Effector memory CD8-positive, alpha-beta T cell (primary cell): Measurements from ENCODE around the gene UTY.
A peak's percentile ranks its signal among the peaks of the same experiment; 100 is the strongest.

Experiments
- ATAC-seq: fragments of 150-1000 bp; cut with Tn5 transposase; replicated peaks from 2 replicates; pipeline ENCODE4 v1.10.0; 2021; ENCODE audit warnings: mild to moderate bottlenecking, moderate library complexity
- DNase-seq, 3 experiments: peaks; one replicate each; pipeline ENCODE4 v3.0.0; 2021
- H3K27ac Mint-ChIP-seq, 2 donors: one replicate each; pipeline ENCODE4 v1.8.0; 2022; ENCODE audit warnings: mild to moderate bottlenecking in 2 of 2, mixed read lengths in 2 of 2, moderate library complexity in 2 of 2
- H3K27me3 Mint-ChIP-seq, 2 donors: one replicate each; pipeline ENCODE4 v1.8.0; 2022; ENCODE audit warnings: mixed read lengths in 2 of 2
- H3K36me3 Mint-ChIP-seq: one replicate; pipeline ENCODE4 v1.8.0; 2022; ENCODE audit warnings: mild to moderate bottlenecking, moderate library complexity, mixed read lengths; ENCODE audit not compliant: insufficient read depth
- H3K4me1 Mint-ChIP-seq, 2 donors: one replicate each; pipeline ENCODE4 v1.8.0; 2022; ENCODE audit warnings: low read depth in 2 of 2, mixed read lengths in 2 of 2
- H3K4me3 Mint-ChIP-seq, 2 donors: one replicate each; pipeline ENCODE4 v1.8.0; 2022; ENCODE audit warnings: mild to moderate bottlenecking in 2 of 2, mixed read lengths in 2 of 2, moderate library complexity in 2 of 2
- H3K9me3 Mint-ChIP-seq, 2 donors: one replicate each; pipeline ENCODE4 v1.8.0; 2022; ENCODE audit warnings: mixed read lengths in 2 of 2

Gene UTY

GRCh38 chrY:13370245-13370644 is 109.6 kb downstream of the UTY start:
- ATAC-seq (no peak), DNase-seq (no peak)
- Mint-ChIP-seq H3K9me3 (no peaks in the 10 kb centered on the region), H3K4me1 (peaks cover 5 to 31% of the 10 kb centered on the region in 2 donors), H3K27ac (peak overlapping the region; percentile 79 to 86), H3K27me3 (no peaks in the 10 kb centered on the region), H3K4me3 (peak overlapping the region; percentile 70 to 79), H3K36me3 (peaks cover 27% of the 10 kb centered on the region)

GRCh38 chrY:13368513-13368845 is 111.4 kb downstream of the UTY start:
- Mint-ChIP-seq H3K36me3 (peaks cover 27% of the 10 kb centered on the region), H3K27ac (peak overlapping the region in 1 of 2 donors; percentile 44), H3K4me1 (peaks cover 5 to 26% of the 10 kb centered on the region in 2 donors), H3K4me3 (no peak overlapping the region), H3K9me3 (no peaks in the 10 kb centered on the region), H3K27me3 (no peaks in the 10 kb centered on the region)
- DNase-seq (no peak), ATAC-seq (no peak)

- DNase-seq (no peak), ATAC-seq (no peak)
- peaks cover 4 to 27% of the 10 kb centered on the region in 2 donors for H3K4me1 Mint-ChIP-seq
- H3K4me3 Mint-ChIP-seq, result no peak overlapping the region
- H3K9me3 Mint-ChIP-seq, result no peaks in the 10 kb centered on the region
- peaks cover 35% of the 10 kb centered on the region for H3K36me3 Mint-ChIP-seq
- H3K27me3 Mint-ChIP-seq, result no peaks in the 10 kb centered on the region
- peak overlapping the region in 1 of 2 donors; percentile 58 for H3K27ac Mint-ChIP-seq
These were observed 116.2 kb downstream of the UTY start for GRCh38 chrY:13363641-13364040.

- H3K4me1 Mint-ChIP-seq, result peaks cover 4 to 27% of the 10 kb centered on the region in 2 donors
- H3K36me3 Mint-ChIP-seq, result peaks cover 25% of the 10 kb centered on the region
- no peak overlapping the region for H3K4me3 Mint-ChIP-seq
- H3K9me3 Mint-ChIP-seq, result no peaks in the 10 kb centered on the region
- no peaks in the 10 kb centered on the region for H3K27me3 Mint-ChIP-seq
- H3K27ac Mint-ChIP-seq, result peak overlapping the region; percentile 58 to 65
- ATAC-seq, result no peak
- no peak for DNase-seq
These were observed 117.2 kb downstream of the UTY start for GRCh38 chrY:13362662-13363061.

GRCh38 chrY:13361656-13362636 is 117.9 kb downstream of the UTY start:
- DNase-seq (no peak), ATAC-seq (no peak)
- peaks cover 24% of the 10 kb centered on the region for H3K36me3 Mint-ChIP-seq
- peak overlapping the region; percentile 58 to 65 for H3K27ac Mint-ChIP-seq
- H3K9me3 Mint-ChIP-seq, result no peaks in the 10 kb centered on the region
- peaks cover 4 to 27% of the 10 kb centered on the region in 2 donors for H3K4me1 Mint-ChIP-seq
- H3K4me3 Mint-ChIP-seq, result peak overlapping the region in 1 of 2 donors; percentile 6
- no peaks in the 10 kb centered on the region for H3K27me3 Mint-ChIP-seq

- ATAC-seq (no peak), DNase-seq (no peak)
- Mint-ChIP-seq H3K27ac (peak overlapping the region in 1 of 2 donors; percentile 64), H3K9me3 (no peaks in the 10 kb centered on the region), H3K27me3 (no peaks in the 10 kb centered on the region), H3K36me3 (peaks cover 50% of the 10 kb centered on the region), H3K4me3 (no peak overlapping the region), H3K4me1 (peaks cover 4 to 40% of the 10 kb centered on the region in 2 donors)
These were observed 128.4 kb downstream of the UTY start for GRCh38 chrY:13351443-13351842.

- Mint-ChIP-seq H3K4me3 (no peak overlapping the region), H3K4me1 (peaks cover 9 to 57% of the 10 kb centered on the region in 2 donors), H3K27ac (peak overlapping the region in 1 of 2 donors; percentile 74), H3K9me3 (no peaks in the 10 kb centered on the region), H3K36me3 (peaks cover 26% of the 10 kb centered on the region), H3K27me3 (no peaks in the 10 kb centered on the region)
- no peak for DNase-seq
- ATAC-seq, result no peak
These were observed 132.7 kb downstream of the UTY start for GRCh38 chrY:13347106-13347505.

GRCh38 chrY:13345549-13345948 is 134.3 kb downstream of the UTY start:
- Mint-ChIP-seq H3K36me3 (peaks cover 22% of the 10 kb centered on the region), H3K4me3 (no peak overlapping the region), H3K27me3 (no peaks in the 10 kb centered on the region), H3K4me1 (peaks cover 6 to 55% of the 10 kb centered on the region in 2 donors), H3K27ac (peak overlapping the region in 1 of 2 donors; percentile 41), H3K9me3 (no peaks in the 10 kb centered on the region)
- DNase-seq, result no peak
- no peak for ATAC-seq

- DNase-seq, result peak; percentile 14 to 52 (median 16)
- ATAC-seq, result peak; percentile 77
- H3K4me1 Mint-ChIP-seq, result peaks cover 11 to 54% of the 10 kb centered on the region in 2 donors
- no peaks in the 10 kb centered on the region for H3K27me3 Mint-ChIP-seq
- peak overlapping the region; percentile 32 to 33 for H3K27ac Mint-ChIP-seq
- peaks cover 25% of the 10 kb centered on the region for H3K36me3 Mint-ChIP-seq
- no peak overlapping the region for H3K4me3 Mint-ChIP-seq
- H3K9me3 Mint-ChIP-seq, result no peaks in the 10 kb centered on the region
These were observed 136.4 kb downstream of the UTY start for GRCh38 chrY:13343307-13343946.

- H3K4me3 Mint-ChIP-seq, result no peak overlapping the region
- peak overlapping the region in 1 of 2 donors; percentile 15 for H3K27ac Mint-ChIP-seq
- no peaks in the 10 kb centered on the region for H3K27me3 Mint-ChIP-seq
- H3K4me1 Mint-ChIP-seq, result peaks cover 11 to 42% of the 10 kb centered on the region in 2 donors
- peaks cover 25% of the 10 kb centered on the region for H3K36me3 Mint-ChIP-seq
- no peaks in the 10 kb centered on the region for H3K9me3 Mint-ChIP-seq
- DNase-seq (no peak), ATAC-seq (no peak)
These were observed 139.9 kb downstream of the UTY start for GRCh38 chrY:13339939-13340338.

- DNase-seq, result no peak
- peak overlapping the region in 1 of 2 donors; percentile 15 for H3K27ac Mint-ChIP-seq
- peaks cover 11 to 40% of the 10 kb centered on the region in 2 donors for H3K4me1 Mint-ChIP-seq
- no peaks in the 10 kb centered on the region for H3K9me3 Mint-ChIP-seq
- no peak overlapping the region for H3K4me3 Mint-ChIP-seq
- no peaks in the 10 kb centered on the region for H3K27me3 Mint-ChIP-seq
- ATAC-seq, result no peak
- H3K36me3 Mint-ChIP-seq, result peaks cover 27% of the 10 kb centered on the region
These were observed 140.5 kb downstream of the UTY start for GRCh38 chrY:13339381-13339780.

GRCh38 chrY:13338711-13339110 is 141.1 kb downstream of the UTY start:
- Mint-ChIP-seq H3K27me3 (no peaks in the 10 kb centered on the region), H3K4me3 (no peak overlapping the region), H3K9me3 (no peaks in the 10 kb centered on the region), H3K4me1 (peaks cover 13 to 44% of the 10 kb centered on the region in 2 donors), H3K36me3 (peaks cover 27% of the 10 kb centered on the region), H3K27ac (no peak overlapping the region)
- no peak for DNase-seq
- no peak for ATAC-seq

GRCh38 chrY:13337934-13338333 is 141.9 kb downstream of the UTY start:
- Mint-ChIP-seq H3K27me3 (no peaks in the 10 kb centered on the region), H3K9me3 (no peaks in the 10 kb centered on the region), H3K4me1 (peaks cover 11 to 47% of the 10 kb centered on the region in 2 donors), H3K36me3 (peaks cover 27% of the 10 kb centered on the region), H3K4me3 (no peak overlapping the region), H3K27ac (no peak overlapping the region)
- no peak for DNase-seq
- ATAC-seq, result no peak
